Ishikawa (cell line): ENCODE data around the gene UBE2J1.
A peak's percentile ranks its signal among the peaks of the same experiment; 100 is the strongest.

ENCODE experiments used
- CEBPB ChIP-seq: IDR thresholded peaks from 2 replicates; pipeline ENCODE4 v1.6.1; 2012
- CREB1 ChIP-seq: IDR thresholded peaks from 2 replicates; pipeline ENCODE4 v1.6.1; 2012; ENCODE audit warnings: low read depth
- EGR1 ChIP-seq: IDR thresholded peaks from 2 replicates; pipeline ENCODE4 v1.6.1; 2012
- EP300 ChIP-seq: IDR thresholded peaks from 2 replicates; pipeline ENCODE4 v1.6.1; 2012; ENCODE audit warnings: borderline replicate concordance
- FOXM1 ChIP-seq: IDR thresholded peaks from 2 replicates; pipeline ENCODE4 v1.6.1; 2012; ENCODE audit warnings: low read depth, borderline replicate concordance
- MAX ChIP-seq: IDR thresholded peaks from 2 replicates; pipeline ENCODE4 v1.6.1; 2012
- NFIC ChIP-seq: IDR thresholded peaks from 2 replicates; pipeline ENCODE4 v1.6.1; 2012
- TAF1 ChIP-seq: IDR thresholded peaks from 2 replicates; pipeline ENCODE4 v1.6.1; 2012; ENCODE audit warnings: low read depth, mild to moderate bottlenecking
- TCF12 ChIP-seq: IDR thresholded peaks from 2 replicates; pipeline ENCODE4 v1.6.1; 2012; ENCODE audit warnings: low read depth
- TEAD4 ChIP-seq: IDR thresholded peaks from 2 replicates; pipeline ENCODE4 v1.6.1; 2012
- USF1 ChIP-seq: IDR thresholded peaks from 2 replicates; pipeline ENCODE4 v1.6.1; 2012
- YY1 ChIP-seq: IDR thresholded peaks from 2 replicates; pipeline ENCODE4 v1.6.1; 2012; ENCODE audit warnings: low read depth
- ZBTB7A ChIP-seq: IDR thresholded peaks from 2 replicates; pipeline ENCODE4 v1.6.1; 2012; ENCODE audit warnings: low read depth
- TF ChIP-seq, protein P1 (sequence below): IDR thresholded peaks from 2 replicates; pipeline ENCODE4 v1.6.1; 2012; ENCODE audit warnings: low read depth, mild to moderate bottlenecking

- TF ChIP-seq EP300: no peak
- TF ChIP-seq, protein P1, sequence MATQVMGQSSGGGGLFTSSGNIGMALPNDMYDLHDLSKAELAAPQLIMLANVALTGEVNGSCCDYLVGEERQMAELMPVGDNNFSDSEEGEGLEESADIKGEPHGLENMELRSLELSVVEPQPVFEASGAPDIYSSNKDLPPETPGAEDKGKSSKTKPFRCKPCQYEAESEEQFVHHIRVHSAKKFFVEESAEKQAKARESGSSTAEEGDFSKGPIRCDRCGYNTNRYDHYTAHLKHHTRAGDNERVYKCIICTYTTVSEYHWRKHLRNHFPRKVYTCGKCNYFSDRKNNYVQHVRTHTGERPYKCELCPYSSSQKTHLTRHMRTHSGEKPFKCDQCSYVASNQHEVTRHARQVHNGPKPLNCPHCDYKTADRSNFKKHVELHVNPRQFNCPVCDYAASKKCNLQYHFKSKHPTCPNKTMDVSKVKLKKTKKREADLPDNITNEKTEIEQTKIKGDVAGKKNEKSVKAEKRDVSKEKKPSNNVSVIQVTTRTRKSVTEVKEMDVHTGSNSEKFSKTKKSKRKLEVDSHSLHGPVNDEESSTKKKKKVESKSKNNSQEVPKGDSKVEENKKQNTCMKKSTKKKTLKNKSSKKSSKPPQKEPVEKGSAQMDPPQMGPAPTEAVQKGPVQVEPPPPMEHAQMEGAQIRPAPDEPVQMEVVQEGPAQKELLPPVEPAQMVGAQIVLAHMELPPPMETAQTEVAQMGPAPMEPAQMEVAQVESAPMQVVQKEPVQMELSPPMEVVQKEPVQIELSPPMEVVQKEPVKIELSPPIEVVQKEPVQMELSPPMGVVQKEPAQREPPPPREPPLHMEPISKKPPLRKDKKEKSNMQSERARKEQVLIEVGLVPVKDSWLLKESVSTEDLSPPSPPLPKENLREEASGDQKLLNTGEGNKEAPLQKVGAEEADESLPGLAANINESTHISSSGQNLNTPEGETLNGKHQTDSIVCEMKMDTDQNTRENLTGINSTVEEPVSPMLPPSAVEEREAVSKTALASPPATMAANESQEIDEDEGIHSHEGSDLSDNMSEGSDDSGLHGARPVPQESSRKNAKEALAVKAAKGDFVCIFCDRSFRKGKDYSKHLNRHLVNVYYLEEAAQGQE: 0 out of 2 replicates have a peak, but pooled peaks have one; percentile 19
- peak; percentile 69 for TF ChIP-seq MAX
- peak; percentile 75 for TF ChIP-seq CREB1
- TF ChIP-seq NFIC: no peak; the same call in 1 of the 2 replicates
- TF ChIP-seq TAF1: peak; percentile 76
- TF ChIP-seq USF1: no peak
- TF ChIP-seq ZBTB7A: peak; percentile 69
- TF ChIP-seq TEAD4: no peak; the same call in none of the 2 replicates
- TF ChIP-seq YY1: peak; percentile 11; the same call in 1 of the 2 replicates
- TF ChIP-seq EGR1: peak; percentile 21; the same call in 1 of the 2 replicates
- TF ChIP-seq CEBPB: peak; percentile 45; the same call in 1 of the 2 replicates
- no peak for TF ChIP-seq FOXM1
- no peak; the same call in 1 of the 2 replicates for TF ChIP-seq TCF12
These were observed at the start of gene UBE2J1 for GRCh38 chr6:89352278-89353117.
